ENCODE data around the gene HES4. TPM values are rescaled to one million over a fixed set of nuclear protein-coding genes. Genes with fewer than 3 reads are reported as not detected.

Gene HES4
- polyA plus RNA-seq, 1 of the 3 experiments (the other 2 are of a cell fraction) = 4.7 TPM

- no peaks in the 10 kb centered on the region for H3K9me2 ChIP-seq
- H3F3A ChIP-seq (replicated peaks; ENCODE audit: insufficient read depth) = no peaks in the 10 kb centered on the region
- peak overlapping the region; percentile 89; the same call in 1 of the 2 replicates for H2AFZ ChIP-seq (ENCODE audit: low read depth)
- no peak overlapping the region for H3K27ac ChIP-seq (ENCODE audit: low read depth in 2 of 2, low read length in 1 of 2)
- no peak for DNase-seq
- H3K79me2 ChIP-seq (ENCODE audit: insufficient read depth) = no peaks in the 10 kb centered on the region
- H3K27me3 ChIP-seq (ENCODE audit: insufficient read depth) = no peaks in the 10 kb centered on the region
- ChIA-PET CTCF (interaction anchor here (0.9 to 6.1 kb wide), 11 partner anchors 9 to 60 kb away, joined by 3 to 38 read pairs (median 6); no protein-coding TSS in a partner anchor), POLR2A (interaction anchor here (1.0 kb wide), 1 partner anchor 9 kb away, joined by 3 read pairs; no protein-coding TSS in a partner anchor)
- no peaks in the 10 kb centered on the region for H3K9me3 ChIP-seq
- 85% methylated on average over 16 of the region's 41 CpGs for WGBS (ENCODE audit: low lambda C conversion rate)
- no peaks in the 10 kb centered on the region for H4K20me1 ChIP-seq (ENCODE audit: insufficient read depth)
- no peak for TF ChIP-seq GATA2 (CRISPR knock-in tag; IDR thresholded peaks at IDR 0.05)
- TF ChIP-seq CHD2 (IDR thresholded peaks at IDR 0.05; ENCODE audit: low read length, partially characterized antibody) = no peak
- TF ChIP-seq NRF1 (IDR thresholded peaks at IDR 0.05; ENCODE audit: low read depth, low read length) = no peak
- TF ChIP-seq, protein P1, sequence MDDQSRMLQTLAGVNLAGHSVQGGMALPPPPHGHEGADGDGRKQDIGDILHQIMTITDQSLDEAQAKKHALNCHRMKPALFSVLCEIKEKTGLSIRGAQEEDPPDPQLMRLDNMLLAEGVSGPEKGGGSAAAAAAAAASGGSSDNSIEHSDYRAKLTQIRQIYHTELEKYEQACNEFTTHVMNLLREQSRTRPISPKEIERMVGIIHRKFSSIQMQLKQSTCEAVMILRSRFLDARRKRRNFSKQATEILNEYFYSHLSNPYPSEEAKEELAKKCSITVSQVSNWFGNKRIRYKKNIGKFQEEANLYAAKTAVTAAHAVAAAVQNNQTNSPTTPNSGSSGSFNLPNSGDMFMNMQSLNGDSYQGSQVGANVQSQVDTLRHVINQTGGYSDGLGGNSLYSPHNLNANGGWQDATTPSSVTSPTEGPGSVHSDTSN (IDR thresholded peaks at IDR 0.05) = no peak
- no peak for TF ChIP-seq RFX5 (IDR thresholded peaks at IDR 0.05; ENCODE audit: low read length)
- TF ChIP-seq, protein P2, sequence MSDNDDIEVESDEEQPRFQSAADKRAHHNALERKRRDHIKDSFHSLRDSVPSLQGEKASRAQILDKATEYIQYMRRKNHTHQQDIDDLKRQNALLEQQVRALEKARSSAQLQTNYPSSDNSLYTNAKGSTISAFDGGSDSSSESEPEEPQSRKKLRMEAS (IDR thresholded peaks at IDR 0.05; ENCODE audit: low read depth) = no peak
- no peak for TF ChIP-seq EP300 (IDR thresholded peaks at IDR 0.05; ENCODE audit: borderline replicate concordance in 1 of 2, low read depth in 1 of 2, low read length in 1 of 2)
- no peak for TF ChIP-seq JUND (IDR thresholded peaks at IDR 0.05)
- TF ChIP-seq RCOR1 (IDR thresholded peaks at IDR 0.05; ENCODE audit: low read length) = no peak
- no peak for TF ChIP-seq USF1 (IDR thresholded peaks at IDR 0.05; ENCODE audit: borderline replicate concordance, low read depth)
- no peak for TF ChIP-seq RAD21 (IDR thresholded peaks at IDR 0.05; ENCODE audit: low read length)
- no peak for TF ChIP-seq FOXM1 (IDR thresholded peaks at IDR 0.05; ENCODE audit: low read depth)
- TF ChIP-seq GABPA (IDR thresholded peaks at IDR 0.05; ENCODE audit: low read depth) = no peak
- TF ChIP-seq IRF3 (IDR thresholded peaks at IDR 0.05; ENCODE audit: low read depth, low read length) = no peak
- TF ChIP-seq ZBTB33 (IDR thresholded peaks at IDR 0.05; ENCODE audit: borderline replicate concordance, low read depth) = no peak
- TF ChIP-seq REST (IDR thresholded peaks at IDR 0.05; ENCODE audit: low read depth, low read length) = no peak
- no peak for TF ChIP-seq TEAD4 (IDR thresholded peaks at IDR 0.05; ENCODE audit: borderline replicate concordance, insufficient read depth)
- TF ChIP-seq SMC3 (IDR thresholded peaks at IDR 0.05; ENCODE audit: low read depth, low read length) = no peak
- no peak for TF ChIP-seq POLR2AphosphoS5 (IDR thresholded peaks at IDR 0.05; ENCODE audit: low read depth, low read length)
- no peak for TF ChIP-seq USF2 (IDR thresholded peaks at IDR 0.05; ENCODE audit: borderline replicate concordance, low read depth, low read length)
- peak overlapping the region; percentile 70; the same call in 1 of the 2 replicates for H3K4me2 ChIP-seq
- no peaks in the 10 kb centered on the region for H3K36me3 ChIP-seq (replicated peaks in 1 of 2; ENCODE audit: control insufficient read depth in 1 of 2, insufficient read depth in 2 of 2, low read length in 1 of 2)
- H3K4me1 ChIP-seq (ENCODE audit: control insufficient read depth in 1 of 2, insufficient read depth in 2 of 2, low read depth in 1 of 2, low read length in 1 of 2) = peaks cover 0 to 7% of the 10 kb centered on the region in 2 experiments; a peak in 1 of 4 replicates
- H3K4me3 ChIP-seq (ENCODE audit: low read depth in 2 of 2, low read length in 1 of 2) = peak overlapping the region in 1 of 2 experiments; percentile 45; a peak in 2 of 4 replicates
- H3K9ac ChIP-seq = no peak overlapping the region
Measured at GRCh38 chr1:1013922-1014648, 14.2 kb upstream of the HES4 start.
